MM.1S (cell line): ENCODE results near the gene MCOLN2.

Experiments
- DNase-seq: peaks from one replicate; pipeline ENCODE4 v3.0.0-alpha.2; 2015
- H2AFZ ChIP-seq: fragments of 300-600 bp; sonication (generic); 2 replicates; pipeline ENCODE4 v1.6.0; 2016; ENCODE audit warnings: antibody characterized with exemption, low read length
- H3F3A ChIP-seq: fragments of 300-600 bp; sonication (generic); 2 replicates; pipeline ENCODE4 v1.6.1; 2016; ENCODE audit warnings: mild to moderate bottlenecking, antibody characterized with exemption, low read length, moderate library complexity, mixed read lengths; ENCODE audit not compliant: insufficient read depth
- H3K27ac ChIP-seq: fragments of 300-600 bp; sonication (generic); 2 replicates; pipeline ENCODE4 v1.5.1; 2016; ENCODE audit warnings: mild to moderate bottlenecking, low read length
- H3K27me3 ChIP-seq: fragments of 300-600 bp; sonication (generic); replicated peaks from 2 replicates; pipeline ENCODE4 v1.6.0; 2016; ENCODE audit warnings: low read length; ENCODE audit not compliant: insufficient read depth
- H3K36me3 ChIP-seq: fragments of 300-600 bp; sonication (generic); replicated peaks from 2 replicates; pipeline ENCODE4 v1.6.1; 2016; ENCODE audit warnings: mild to moderate bottlenecking, low read length, mixed read lengths; ENCODE audit not compliant: insufficient read depth
- H3K4me1 ChIP-seq: fragments of 300-600 bp; sonication (generic); 2 replicates; pipeline ENCODE4 v1.6.1; 2016; ENCODE audit warnings: low read length, mixed read lengths
- H3K4me2 ChIP-seq: fragments of 300-600 bp; sonication (generic); 2 replicates; pipeline ENCODE4 v1.6.0; 2016; ENCODE audit warnings: low read depth, low read length
- H3K4me3 ChIP-seq: fragments of 300-600 bp; sonication (generic); 2 replicates; pipeline ENCODE4 v1.5.1; 2016; ENCODE audit warnings: low read length, mixed read lengths
- H3K79me2 ChIP-seq: fragments of 300-600 bp; sonication (generic); 2 replicates; pipeline ENCODE4 v1.6.1; 2016; ENCODE audit warnings: mixed run types, low read length, mixed read lengths
- H3K9ac ChIP-seq: fragments of 300-600 bp; sonication (generic); 2 replicates; pipeline ENCODE4 v1.6.1; 2016; ENCODE audit warnings: low read length, mixed read lengths
- H3K9me2 ChIP-seq: fragments of 300-600 bp; sonication (generic); replicated peaks from 2 replicates; pipeline ENCODE4 v1.6.1; 2016; ENCODE audit warnings: mild to moderate bottlenecking, low read length, mixed read lengths; ENCODE audit not compliant: insufficient read depth
- H3K9me3 ChIP-seq: fragments of 300-600 bp; sonication (generic); replicated peaks from 2 replicates; pipeline ENCODE4 v1.6.1; 2016; ENCODE audit warnings: mild to moderate bottlenecking, low read length, mixed read lengths; ENCODE audit not compliant: insufficient read depth
- H4K20me1 ChIP-seq: fragments of 300-600 bp; sonication (generic); 2 replicates; pipeline ENCODE4 v1.6.1; 2016; ENCODE audit warnings: mild to moderate bottlenecking, low read length, moderate library complexity, mixed read lengths; ENCODE audit not compliant: insufficient read depth
- CTCF ChIP-seq: fragments of 300-600 bp; sonication (generic); IDR thresholded peaks from 2 replicates; pipeline ENCODE4 v1.5.1; 2016; ENCODE audit warnings: antibody characterized with exemption, low read length, mixed read lengths
- EZH2 ChIP-seq: fragments of 300-600 bp; sonication (generic); optimal IDR thresholded peaks from 2 replicates; pipeline ENCODE3; 2017; ENCODE audit warnings: low read depth, mild to moderate bottlenecking, antibody characterized with exemption, low read length, mixed read lengths
- EZH2phosphoT487 ChIP-seq: fragments of 300-600 bp; sonication (generic); IDR thresholded peaks from 2 replicates; pipeline ENCODE4 v1.6.1; 2018; ENCODE audit warnings: antibody characterized with exemption, low read length

Gene MCOLN2

DNA sequence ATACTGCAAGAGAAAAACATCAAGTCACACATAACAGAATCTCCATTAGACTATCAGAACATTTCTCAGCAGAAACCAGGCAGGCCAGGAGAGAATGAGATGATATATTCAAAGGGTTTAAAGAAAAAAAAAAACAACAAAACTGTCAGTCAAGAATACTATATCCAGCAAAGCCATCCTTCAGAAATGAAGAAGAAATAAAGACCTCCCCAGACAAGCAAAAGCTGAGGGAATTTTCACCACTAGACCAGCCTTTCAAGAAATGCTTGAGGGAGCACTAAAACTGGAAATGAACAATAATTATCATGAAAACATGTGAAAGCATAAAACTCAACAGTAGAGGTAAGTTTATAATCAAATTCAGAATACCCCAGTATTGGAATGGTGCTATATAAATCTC is 47.2 kb downstream of the MCOLN2 start:
- Histone ChIP-seq H3K36me3 (no peaks in the 10 kb centered on the region), H3K9ac (no peak overlapping the region), H3K79me2 (no peaks in the 10 kb centered on the region), H3K27ac (no peak overlapping the region), H3K27me3 (no peaks in the 10 kb centered on the region; the same call in 1 of the 2 replicates), H2AFZ (no peak overlapping the region), H3F3A (no peaks in the 10 kb centered on the region), H4K20me1 (no peaks in the 10 kb centered on the region), H3K9me2 (no peaks in the 10 kb centered on the region), H3K4me2 (no peak overlapping the region), H3K4me1 (no peaks in the 10 kb centered on the region), H3K9me3 (no peaks in the 10 kb centered on the region), H3K4me3 (no peak overlapping the region)
- TF ChIP-seq CTCF (no peak), EZH2 (no peak)
- DNase-seq = no peak

DNA sequence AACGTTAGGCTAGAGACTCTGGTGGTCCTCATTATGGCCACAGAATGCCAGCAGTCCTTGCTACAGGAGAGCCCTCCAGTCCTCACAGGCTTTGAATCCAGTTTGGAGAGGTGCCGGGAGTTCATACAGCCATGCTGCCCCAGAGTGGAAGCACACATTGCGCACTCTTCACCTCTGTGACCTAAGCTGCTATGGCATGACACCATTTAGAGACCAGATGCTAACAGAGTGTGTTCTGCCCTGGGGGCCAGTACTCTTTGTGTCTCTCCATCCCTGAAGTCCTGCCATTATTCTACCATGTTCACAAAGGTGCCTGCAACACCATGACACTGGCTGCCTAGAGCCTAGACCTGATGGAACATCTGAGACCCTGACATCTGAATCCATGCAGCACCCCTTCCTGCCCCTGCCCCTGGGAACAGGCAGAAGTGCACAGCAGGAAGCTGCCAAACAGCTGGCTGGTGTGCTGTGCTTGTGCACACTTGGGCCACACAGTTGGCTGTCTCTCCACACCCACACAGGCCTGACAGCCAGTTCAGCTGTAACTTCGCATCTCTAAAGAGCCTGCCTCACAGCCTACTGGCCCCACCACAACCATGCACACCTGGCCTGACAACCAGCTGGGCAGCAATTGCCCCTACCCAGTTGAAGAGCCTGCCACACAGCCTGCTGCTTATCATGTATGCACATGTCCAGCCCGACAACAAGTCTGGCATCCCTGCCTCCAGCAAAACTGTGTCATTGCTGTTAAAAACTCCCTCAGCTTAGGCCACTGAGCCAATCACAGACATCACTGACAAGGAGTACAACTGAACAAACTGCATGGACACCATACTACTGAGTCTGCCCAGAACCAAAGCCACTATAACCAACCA is 49.1 kb downstream of the MCOLN2 start:
- DNase-seq = no peak
- Histone ChIP-seq H3K9ac (no peak overlapping the region), H3K9me2 (no peaks in the 10 kb centered on the region), H3K27ac (no peak overlapping the region), H3K4me2 (no peak overlapping the region), H4K20me1 (no peaks in the 10 kb centered on the region), H2AFZ (no peak overlapping the region), H3K4me1 (no peaks in the 10 kb centered on the region), H3F3A (no peaks in the 10 kb centered on the region), H3K79me2 (no peaks in the 10 kb centered on the region), H3K9me3 (no peaks in the 10 kb centered on the region), H3K4me3 (no peak overlapping the region), H3K36me3 (no peaks in the 10 kb centered on the region), H3K27me3 (peaks cover 4% of the 10 kb centered on the region)
- no peak for TF ChIP-seq EZH2phosphoT487
- TF ChIP-seq EZH2 = no peak
- TF ChIP-seq CTCF = no peak

DNA sequence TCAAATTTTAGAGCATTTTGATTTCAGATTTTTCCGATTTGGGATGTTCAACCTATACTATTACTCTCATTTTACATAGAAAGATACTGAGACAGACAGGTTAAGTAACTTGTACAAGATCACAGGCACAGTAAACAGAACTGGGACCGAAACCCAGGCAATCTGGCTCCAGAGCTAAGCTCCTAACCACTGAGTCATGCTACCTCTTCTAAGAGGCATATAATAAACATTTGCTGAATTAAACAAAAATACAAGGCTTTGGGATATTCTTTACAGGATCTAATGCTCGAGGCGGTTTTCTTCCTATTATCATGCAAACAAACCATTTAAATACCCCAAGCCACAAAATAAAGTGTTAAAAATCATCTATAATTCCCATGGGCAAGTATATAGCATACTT is 50.3 kb downstream of the MCOLN2 start:
- TF ChIP-seq EZH2phosphoT487 (no peak), EZH2 (no peak), CTCF (no peak)
- Histone ChIP-seq H2AFZ (no peak overlapping the region), H3K4me1 (no peaks in the 10 kb centered on the region), H3K36me3 (no peaks in the 10 kb centered on the region), H3K4me3 (no peak overlapping the region), H4K20me1 (no peaks in the 10 kb centered on the region), H3K79me2 (no peaks in the 10 kb centered on the region), H3K9me2 (no peaks in the 10 kb centered on the region), H3F3A (no peaks in the 10 kb centered on the region), H3K27ac (no peak overlapping the region), H3K4me2 (no peak overlapping the region), H3K27me3 (peaks cover 14% of the 10 kb centered on the region), H3K9ac (no peak overlapping the region), H3K9me3 (no peaks in the 10 kb centered on the region)
- no peak for DNase-seq
